H1 (cell line): ENCODE data around the gene RNASEH2A. TPM values are rescaled to one million over a fixed set of nuclear protein-coding genes. Genes with fewer than 3 reads are reported as not detected.
A peak's percentile ranks its signal among the peaks of the same experiment; 100 is the strongest.

Source experiments
- ASH2L ChIP-seq: fragments of 200-600, 300-600 bp; sonication (generic); IDR thresholded peaks from one replicate; pipeline ENCODE4 v1.7.1; 2017; ENCODE audit warnings: low read length
- ATF3 ChIP-seq: IDR thresholded peaks from 2 replicates; pipeline ENCODE4 v1.6.1; 2011; ENCODE audit warnings: low read depth, mild to moderate bottlenecking, low read length; ENCODE audit not compliant: insufficient read depth
- BRCA1 ChIP-seq: IDR thresholded peaks from 2 replicates; pipeline ENCODE4 v1.6.1; 2012; ENCODE audit warnings: low read depth, low read length, improper control_type of control experiment
- CBX5 ChIP-seq: fragments of 300-800, 300-1000 bp; sonication (generic); IDR thresholded peaks from 2 replicates; pipeline ENCODE4 v1.7.1; 2016; ENCODE audit warnings: antibody characterized with exemption, low read length, low read depth
- CBX8 ChIP-seq: fragments of 300-800, 300-1000 bp; sonication (generic); IDR thresholded peaks from 2 replicates; pipeline ENCODE4 v1.7.1; 2016; ENCODE audit warnings: low read depth, low read length, borderline replicate concordance
- CEBPB ChIP-seq: IDR thresholded peaks from 2 replicates; pipeline ENCODE4 v1.6.1; 2012; ENCODE audit warnings: low read depth, low read length
- CHD1 ChIP-seq: IDR thresholded peaks from 2 replicates; pipeline ENCODE4 v1.6.1; 2012; ENCODE audit warnings: low read depth, low read length, improper control_type of control experiment
- CTBP2 ChIP-seq: IDR thresholded peaks from 2 replicates; pipeline ENCODE4 v1.7.0; 2011; ENCODE audit warnings: borderline replicate concordance, mild to moderate bottlenecking, moderate library complexity, mixed read lengths, low read length; ENCODE audit not compliant: insufficient read depth, insufficient read length
- HDAC6 ChIP-seq: IDR thresholded peaks from one replicate; pipeline ENCODE4 v1.7.1; 2012; ENCODE audit warnings: low read depth, mild to moderate bottlenecking, inconsistent platforms, low read length, moderate library complexity
- KDM4A ChIP-seq: IDR thresholded peaks from one replicate; pipeline ENCODE4 v1.7.1; 2012; ENCODE audit warnings: low read depth, mild to moderate bottlenecking, moderate library complexity, low read length, inconsistent platforms; ENCODE audit not compliant: severe bottlenecking
- NANOG ChIP-seq: IDR thresholded peaks from 2 replicates; pipeline ENCODE4 v1.6.1; 2011; ENCODE audit warnings: low read length, low read depth, mild to moderate bottlenecking, inconsistent platforms; ENCODE audit not compliant: insufficient read depth, poor library complexity, severe bottlenecking
- POLR2A ChIP-seq, 2 experiments: IDR thresholded peaks; 1 replicate in 1 of 2; 2 replicates in 1 of 2; pipeline ENCODE4 v1.6.1; 2011; ENCODE audit warnings: low read depth in 2 of 2, low read length in 2 of 2, mild to moderate bottlenecking in 2 of 2; ENCODE audit errors: control extremely low read depth in 1 of 2
- SAP30 ChIP-seq: fragments of 300-600 bp; sonication (generic); IDR thresholded peaks from 2 replicates; pipeline ENCODE4 v1.7.1; 2012; ENCODE audit warnings: low read length, moderate library complexity, mild to moderate bottlenecking, inconsistent platforms; ENCODE audit not compliant: insufficient read depth, insufficient replicate concordance
- SP1 ChIP-seq: IDR thresholded peaks from 2 replicates; pipeline ENCODE4 v1.6.1; 2011; ENCODE audit warnings: low read depth, low read length
- SRF ChIP-seq: IDR thresholded peaks from 2 replicates; pipeline ENCODE4 v1.6.1; 2011; ENCODE audit warnings: mild to moderate bottlenecking, low read depth, low read length, moderate library complexity
- TCF12 ChIP-seq: IDR thresholded peaks from 2 replicates; pipeline ENCODE4 v1.6.1; 2011; ENCODE audit warnings: low read depth, mild to moderate bottlenecking, low read length
- TEAD4 ChIP-seq: IDR thresholded peaks from 2 replicates; pipeline ENCODE4 v1.6.1; 2012; ENCODE audit warnings: low read depth, low read length, inconsistent platforms, mixed read lengths
- polyA plus RNA-seq, 7 experiments: library from polyadenylated mRNA; depleted of rRNA in 3 of 7; stranded (reverse) in 5 of 7; unstranded in 2 of 7; fragments of >200 nt in 5 of 7; fragments of 200-250 nt in 2 of 7; gene quantifications; 1 replicate in 5 of 7; 2 replicates in 1 of 7; 4 replicates in 1 of 7; pipeline versions ENCODE4 v1.2.1 to v1.2.3, GENCODE V29; 2011 to 2013; ENCODE audit warnings: missing spikeins in 2 of 7, mixed read lengths in 2 of 7
- total RNA-seq: library from RNA; stranded (reverse); fragmentation: NEBNext Ultra II Directional; extraction: Animal tissue kit (Norgen Biotek cat#: 25700); gene quantifications from 2 replicates; pipeline ENCODE4 v1.2.1, GENCODE V29; 2021

Gene RNASEH2A
- total and polyA plus RNA-seq, 2 of the 8 experiments (the other 6 are each of a cell fraction or from before 2014, with no cell fraction given), result 67.5 to 120 TPM

DNA sequence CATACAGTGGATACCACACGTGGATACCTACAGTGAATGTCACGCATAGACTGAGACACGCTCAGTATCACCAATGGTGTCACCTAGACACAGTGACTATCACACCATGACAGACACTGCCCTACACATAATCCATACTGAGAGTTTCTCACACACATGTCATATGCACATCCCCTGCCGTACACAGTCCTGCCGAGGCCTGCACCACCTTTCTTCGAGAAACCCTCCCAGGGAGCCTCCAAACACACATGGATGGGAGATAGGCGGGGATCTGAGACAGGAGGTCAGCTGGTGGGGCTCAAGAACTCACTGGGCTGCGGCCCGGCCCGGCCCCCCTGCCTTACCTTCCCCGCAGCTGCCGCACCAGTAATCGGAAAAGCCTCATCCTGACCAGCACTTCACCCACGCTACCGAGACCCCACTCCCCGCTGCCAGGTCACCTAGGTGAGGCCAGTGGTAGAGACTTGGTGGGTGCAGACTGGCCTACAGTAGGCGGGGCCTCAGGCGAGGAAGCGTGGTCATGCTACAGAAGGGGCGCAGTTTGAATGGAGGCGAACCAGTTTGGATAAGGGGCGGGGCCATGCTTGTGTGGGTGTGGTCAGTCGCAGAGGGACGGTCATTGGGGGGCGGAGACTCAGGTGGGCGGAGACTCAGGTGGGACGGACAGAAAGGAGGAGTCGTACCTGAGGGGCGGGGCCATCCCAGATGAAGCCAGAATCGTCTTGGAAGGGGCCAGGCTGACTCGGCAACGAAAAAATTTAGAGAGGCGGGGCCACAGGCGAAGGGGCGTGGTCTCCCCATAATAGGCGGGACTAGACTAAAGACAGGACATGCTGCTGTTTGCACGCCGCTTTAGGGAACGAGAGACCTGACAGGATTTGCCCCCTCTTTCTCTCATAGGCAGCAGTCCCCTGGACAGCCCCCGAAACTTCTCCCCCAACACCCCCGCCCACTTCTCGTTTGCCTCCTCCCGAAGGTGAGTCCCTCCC lies 34.0 kb downstream of the RNASEH2A start (continued):
- TF ChIP-seq ATF3 (no peak), BRCA1 (no peak), SAP30 (no peak), CTBP2 (no peak), TCF12 (no peak), CBX5 (no peak), CHD1 (no peak), POLR2A (IDR thresholded peaks at IDR 0.05; ENCODE audit: control extremely low read depth in 1 of 2, low read depth in 2 of 2, low read length in 2 of 2) (no peak), SRF (no peak), ASH2L (no peak), NANOG (no peak), TEAD4 (no peak), HDAC6 (no peak), CBX8 (no peak), CEBPB (no peak), SP1 (peak; percentile 77; the same call in 1 of the 2 replicates), KDM4A (no peak)
